Stimulated activated CD4-positive, alpha-beta T cell treated with anti-CD3 and anti-CD28 coated beads, Interleukin-4, amount 100 ng/mL, for 24 hours (primary cell): Measurements from ENCODE around the gene OR11H7.
"Not testable (repeated sequence)": the region's sequence is repeated elsewhere in the genome, so short reads cannot be mapped to it uniquely, and the experiment has no call there.

Experiments
- DNase-seq: peaks from one replicate; pipeline ENCODE4 v3.0.0-alpha.2; 2020

Gene OR11H7

GRCh38 chr14:20228681-20229080 lies at the start of gene OR11H7:
TSS of gene OR11H7 (plus strand) at chr14:20228981.
- no peak for DNase-seq

- DNase-seq, result no peak
Measured at GRCh38 chr14:20179218-20179617, 49.6 kb upstream of the OR11H7 start.

- no peak for DNase-seq
Measured at GRCh38 chr14:20179880-20180279, 48.9 kb upstream of the OR11H7 start.

GRCh38 chr14:20180486-20180885 lies 48.3 kb upstream of the OR11H7 start:
- DNase-seq, result no peak

- no peak for DNase-seq
Measured at GRCh38 chr14:20184181-20184580, 44.6 kb upstream of the OR11H7 start.

- DNase-seq, result no peak
Measured at GRCh38 chr14:20190596-20190995, 38.2 kb upstream of the OR11H7 start, which contains the start of gene OR11G2. TSS of gene OR11G2 (plus strand) at chr14:20190896. CDS start at chr14:20197438, 6,542 bp downstream.

- no peak for DNase-seq
Measured at GRCh38 chr14:20191396-20191795, 37.4 kb upstream of the OR11H7 start.

GRCh38 chr14:20194101-20194500 lies 34.7 kb upstream of the OR11H7 start:
- DNase-seq, result no peak

- not testable (repeated sequence) for DNase-seq
Measured at GRCh38 chr14:20195170-20195569, 33.6 kb upstream of the OR11H7 start.

- no peak for DNase-seq
Measured at GRCh38 chr14:20195911-20196310, 32.9 kb upstream of the OR11H7 start.

GRCh38 chr14:20197459-20197858 lies 31.3 kb upstream of the OR11H7 start:
- no peak for DNase-seq

GRCh38 chr14:20198991-20199390 lies 29.8 kb upstream of the OR11H7 start:
- no peak for DNase-seq

GRCh38 chr14:20204721-20205120 lies 24.1 kb upstream of the OR11H7 start:
- no peak for DNase-seq

- no peak for DNase-seq
Measured at GRCh38 chr14:20209595-20209994, 19.2 kb upstream of the OR11H7 start.

- DNase-seq, result not testable (repeated sequence)
Measured at GRCh38 chr14:20212406-20212805, 16.4 kb upstream of the OR11H7 start.

GRCh38 chr14:20215196-20215595 lies 13.6 kb upstream of the OR11H7 start:
- DNase-seq, result no peak

- no peak for DNase-seq
Measured at GRCh38 chr14:20219033-20219432, 9.7 kb upstream of the OR11H7 start.

- no peak for DNase-seq
Measured at GRCh38 chr14:20223410-20223809, 5.4 kb upstream of the OR11H7 start, which contains the start of gene OR11H6. TSS of gene OR11H6 (plus strand) at chr14:20223710. CDS start at chr14:20223710, 0 bp downstream.

- DNase-seq, result not testable (repeated sequence)
Measured at GRCh38 chr14:20235415-20235814, 6.6 kb downstream of the OR11H7 start.

GRCh38 chr14:20247646-20248246 lies 19.0 kb downstream of the OR11H7 start:
- DNase-seq, result no peak

GRCh38 chr14:20262642-20263128 lies 33.9 kb downstream of the OR11H7 start:
- DNase-seq, result no peak

GRCh38 chr14:20264361-20264760 lies 35.6 kb downstream of the OR11H7 start:
- not testable (repeated sequence) for DNase-seq

- DNase-seq, result no peak
Measured at GRCh38 chr14:20274062-20274461, 45.3 kb downstream of the OR11H7 start.

GRCh38 chr14:20277409-20277808 lies 48.6 kb downstream of the OR11H7 start:
- no peak for DNase-seq

GRCh38 chr14:20278414-20278813 lies 49.6 kb downstream of the OR11H7 start:
- DNase-seq, result no peak
